Neutrophil (primary cell): ENCODE data around the gene WDFY1.
A peak's percentile ranks its signal among the peaks of the same experiment; 100 is the strongest.
"Not testable (repeated sequence)": the region's sequence is repeated elsewhere in the genome, so short reads cannot be mapped to it uniquely, and the experiment has no call there.

Source experiments
- H3K27ac ChIP-seq: fragments of 200-600 bp; sonication (generic); 2 replicates; pipeline ENCODE4 v1.5.1; 2016; ENCODE audit warnings: mild to moderate bottlenecking, moderate library complexity
- H3K27me3 ChIP-seq: fragments of 200-600 bp; sonication (generic); 2 replicates; pipeline ENCODE4 v1.6.0; 2016; ENCODE audit warnings: mild to moderate bottlenecking
- H3K36me3 ChIP-seq: fragments of 200-600 bp; sonication (generic); 2 replicates; pipeline ENCODE4 v1.5.1; 2017
- H3K4me1 ChIP-seq, 2 experiments: fragments of 200-600 bp in 1 of 2; sonication (generic) in 1 of 2; 1 replicate in 1 of 2; 2 replicates in 1 of 2; pipeline versions ENCODE4 v1.5.1 to v1.6.1; 2013 to 2016; ENCODE audit warnings: low read depth in 1 of 2, low read length in 1 of 2, mild to moderate bottlenecking in 1 of 2, moderate library complexity in 1 of 2; ENCODE audit not compliant: control insufficient read depth in 1 of 2, insufficient read depth in 1 of 2
- H3K4me3 ChIP-seq, 2 experiments: fragments of 200-600 bp in 1 of 2; sonication (generic) in 1 of 2; 1 replicate in 1 of 2; 2 replicates in 1 of 2; pipeline ENCODE4 v1.5.1; 2013 to 2016; ENCODE audit warnings: low read depth in 1 of 2, low read length in 1 of 2, mild to moderate bottlenecking in 1 of 2, moderate library complexity in 1 of 2
- H3K9me3 ChIP-seq: fragments of 200-600 bp; sonication (generic); 2 replicates; pipeline ENCODE4 v1.5.1; 2016
- CTCF ChIP-seq: fragments of 200-600 bp; sonication (generic); IDR thresholded peaks from 2 replicates; pipeline ENCODE4 v1.5.1; 2016; ENCODE audit warnings: antibody characterized with exemption

Gene WDFY1

DNA sequence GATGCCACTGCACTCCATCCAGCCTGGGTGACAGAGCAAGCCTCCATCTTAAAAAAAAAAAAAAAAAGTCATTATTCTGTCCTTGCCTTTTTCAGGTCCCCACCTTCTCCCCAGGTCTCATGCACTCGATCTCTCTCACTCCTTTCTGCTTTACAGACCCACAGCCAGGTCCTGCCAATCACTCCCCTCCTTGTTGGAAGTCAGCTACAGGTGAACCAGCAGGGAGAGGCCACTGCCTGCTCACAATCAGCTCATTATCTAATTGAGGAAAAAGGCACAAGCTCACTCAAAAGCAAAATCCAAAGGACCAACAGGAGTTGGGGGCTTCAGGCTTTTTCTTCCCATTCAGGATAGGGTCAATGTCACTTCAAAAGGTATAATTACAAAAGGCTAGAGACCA, 2.0 kb downstream of the WDFY1 start:
- H3K9me3 ChIP-seq: no peaks in the 10 kb centered on the region
- H3K36me3 ChIP-seq: no peaks in the 10 kb centered on the region
- no peak for TF ChIP-seq CTCF
- H3K27ac ChIP-seq: peak overlapping the region; percentile 84
- H3K4me1 ChIP-seq: peaks cover 38 to 47% of the 10 kb centered on the region in 2 experiments
- H3K27me3 ChIP-seq: no peaks in the 10 kb centered on the region
- no peak overlapping the region for H3K4me3 ChIP-seq

DNA sequence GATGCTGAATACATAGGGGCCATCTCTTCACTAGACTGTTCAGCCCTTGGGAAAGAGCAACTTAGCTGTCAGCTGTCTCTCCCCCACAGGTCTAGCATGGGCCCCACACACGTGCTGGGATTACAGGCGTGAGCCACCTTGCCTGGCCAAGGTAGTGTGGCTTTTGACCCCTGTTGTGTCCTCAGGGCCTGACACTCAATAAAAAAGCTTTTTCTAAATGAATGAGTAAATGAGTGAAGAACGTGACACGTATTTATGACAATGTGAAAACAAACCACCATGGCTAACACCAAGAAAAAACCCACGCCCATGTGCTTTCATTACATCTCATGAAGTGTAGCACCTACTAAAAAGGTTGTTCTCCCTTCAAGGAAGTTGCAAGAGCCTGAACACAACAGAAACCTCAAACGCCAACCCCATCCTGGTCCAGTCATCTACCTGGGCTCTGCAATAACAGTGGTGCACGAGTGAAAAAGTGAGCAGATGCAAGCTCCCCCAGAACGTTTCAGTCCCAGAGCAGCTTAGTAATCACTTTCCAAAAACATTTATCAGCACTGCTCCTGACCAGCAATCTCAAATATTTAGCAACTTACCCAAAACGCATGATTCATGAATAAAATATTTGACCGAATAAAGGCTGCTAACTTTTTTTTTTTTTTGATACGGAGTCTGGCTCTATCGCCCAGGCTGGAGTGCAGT, 3.4 kb downstream of the WDFY1 start:
- H3K36me3 ChIP-seq: no peaks in the 10 kb centered on the region
- no peak overlapping the region for H3K4me3 ChIP-seq
- no peaks in the 10 kb centered on the region for H3K27me3 ChIP-seq
- H3K27ac ChIP-seq: peak overlapping the region; percentile 30
- TF ChIP-seq CTCF: no peak
- no peaks in the 10 kb centered on the region for H3K9me3 ChIP-seq
- peaks cover 29 to 45% of the 10 kb centered on the region in 2 experiments for H3K4me1 ChIP-seq

DNA sequence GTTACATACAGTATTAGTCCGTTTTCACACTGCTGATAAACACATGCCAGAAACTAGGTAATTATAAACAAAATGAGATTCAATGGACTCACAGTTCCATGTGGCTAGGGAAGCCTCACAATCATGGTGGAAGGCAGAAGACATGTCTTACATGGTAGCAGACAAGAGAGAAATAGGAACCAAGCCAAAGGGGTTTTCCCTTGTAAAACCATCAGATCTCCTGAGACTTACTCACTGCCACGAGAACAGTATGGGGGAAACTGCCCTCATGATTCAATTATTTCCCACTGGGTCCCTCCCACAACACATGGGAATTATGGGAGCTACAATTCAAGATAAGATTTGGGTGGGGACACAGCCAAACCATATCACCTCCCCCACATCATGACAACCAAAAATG, 5.7 kb downstream of the WDFY1 start:
- H3K27me3 ChIP-seq, H3K9me3 ChIP-seq, H3K36me3 ChIP-seq, H3K4me3 ChIP-seq: not testable (repeated sequence)
- Histone ChIP-seq H3K27ac (peak overlapping the region; percentile 31), H3K4me1 (peaks cover 35 to 54% of the 10 kb centered on the region in 2 experiments)

DNA sequence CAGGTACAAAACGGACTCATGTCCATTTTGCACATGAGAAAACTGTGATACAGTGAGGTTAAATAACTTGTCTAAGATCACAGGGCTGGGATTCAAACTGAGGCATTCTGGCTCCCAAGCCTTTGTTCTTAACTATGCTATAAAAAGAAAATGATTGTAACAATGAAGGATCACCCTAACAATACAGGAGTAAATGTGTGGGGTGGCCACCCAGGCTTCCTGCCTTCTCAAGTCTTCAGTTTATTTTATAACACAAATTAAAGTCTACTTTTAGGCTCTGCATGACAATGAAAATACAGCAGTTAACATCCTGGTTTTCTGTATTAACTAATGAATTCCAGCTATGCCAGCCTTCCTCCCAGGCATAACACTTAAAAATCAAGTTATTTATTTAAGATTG, 7.6 kb downstream of the WDFY1 start:
- H3K27ac ChIP-seq: no peak overlapping the region
- no peaks in the 10 kb centered on the region for H3K27me3 ChIP-seq
- H3K36me3 ChIP-seq: no peaks in the 10 kb centered on the region
- no peak overlapping the region for H3K4me3 ChIP-seq
- no peaks in the 10 kb centered on the region for H3K9me3 ChIP-seq
- TF ChIP-seq CTCF: no peak
- H3K4me1 ChIP-seq: peaks cover 18 to 46% of the 10 kb centered on the region in 2 experiments

DNA sequence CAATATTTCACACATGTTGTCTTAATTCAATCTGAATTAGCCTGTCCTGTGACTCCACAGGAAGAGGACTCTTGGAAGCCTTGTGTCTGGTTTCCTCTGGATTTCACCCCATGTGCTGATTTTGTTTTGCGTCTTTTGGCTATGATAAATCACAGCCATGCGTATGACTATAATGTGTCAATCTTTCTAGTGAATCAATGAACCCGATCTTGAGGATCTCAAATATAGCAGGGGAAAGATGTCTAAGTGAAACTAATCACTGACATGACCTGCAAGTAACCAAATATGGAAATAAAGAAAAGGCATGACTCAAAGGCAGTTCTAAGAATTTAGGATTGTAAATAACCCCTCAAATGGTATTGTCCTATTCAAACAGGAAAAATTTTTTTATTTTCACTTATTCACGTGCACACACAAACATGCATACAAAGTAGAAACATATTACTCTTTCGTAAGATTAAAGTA, 8.2 kb downstream of the WDFY1 start:
- Histone ChIP-seq H3K27ac (peak overlapping the region; percentile 3), H3K36me3 (no peaks in the 10 kb centered on the region), H3K4me1 (peaks cover 15 to 42% of the 10 kb centered on the region in 2 experiments), H3K27me3 (no peaks in the 10 kb centered on the region), H3K9me3 (no peaks in the 10 kb centered on the region), H3K4me3 (no peak overlapping the region)
- TF ChIP-seq CTCF: no peak

DNA sequence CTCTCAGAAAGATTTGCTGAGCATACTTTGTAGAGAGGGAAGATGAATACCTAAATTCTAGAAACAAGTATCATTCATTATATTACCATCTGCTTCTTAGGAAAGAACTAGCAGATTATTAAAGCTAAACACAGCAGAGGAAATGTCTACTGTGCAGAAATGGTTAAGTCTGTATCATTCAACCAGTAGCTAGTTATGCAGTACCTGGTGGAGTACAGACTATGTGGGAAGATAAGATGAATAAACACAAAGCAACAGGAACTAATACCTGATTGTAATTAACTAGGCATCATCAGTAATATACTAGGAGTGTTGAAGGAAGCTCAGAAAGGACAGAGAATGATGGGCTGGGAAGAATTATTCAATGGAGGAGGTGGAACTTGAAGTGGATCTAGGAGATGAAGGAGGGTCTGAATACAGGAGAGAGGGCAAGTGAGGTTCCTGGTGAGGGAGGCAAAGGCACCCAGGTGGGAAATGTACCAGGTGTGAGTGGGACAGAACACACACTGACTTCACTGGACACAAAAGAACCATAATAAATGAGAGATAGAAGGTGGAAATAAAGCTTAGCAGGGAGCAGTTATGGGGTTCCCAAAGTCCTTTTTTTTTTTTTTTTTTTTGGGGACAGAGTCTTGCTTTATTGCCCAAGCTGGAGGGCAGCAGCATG, 9.5 kb downstream of the WDFY1 start:
- H3K4me1 ChIP-seq: peaks cover 16 to 48% of the 10 kb centered on the region in 2 experiments
- H3K27me3 ChIP-seq: no peaks in the 10 kb centered on the region
- no peak overlapping the region for H3K4me3 ChIP-seq
- H3K9me3 ChIP-seq: no peaks in the 10 kb centered on the region
- no peak for TF ChIP-seq CTCF
- no peaks in the 10 kb centered on the region for H3K36me3 ChIP-seq
- peak overlapping the region; percentile 56 for H3K27ac ChIP-seq
